Measurements from ENCODE around the gene PRPSAP1.
A peak's percentile ranks its signal among the peaks of the same experiment; 100 is the strongest.
"Not testable (repeated sequence)": the region's sequence is repeated elsewhere in the genome, so short reads cannot be mapped to it uniquely, and the experiment has no call there.

PRPSAP1 gene

DNA sequence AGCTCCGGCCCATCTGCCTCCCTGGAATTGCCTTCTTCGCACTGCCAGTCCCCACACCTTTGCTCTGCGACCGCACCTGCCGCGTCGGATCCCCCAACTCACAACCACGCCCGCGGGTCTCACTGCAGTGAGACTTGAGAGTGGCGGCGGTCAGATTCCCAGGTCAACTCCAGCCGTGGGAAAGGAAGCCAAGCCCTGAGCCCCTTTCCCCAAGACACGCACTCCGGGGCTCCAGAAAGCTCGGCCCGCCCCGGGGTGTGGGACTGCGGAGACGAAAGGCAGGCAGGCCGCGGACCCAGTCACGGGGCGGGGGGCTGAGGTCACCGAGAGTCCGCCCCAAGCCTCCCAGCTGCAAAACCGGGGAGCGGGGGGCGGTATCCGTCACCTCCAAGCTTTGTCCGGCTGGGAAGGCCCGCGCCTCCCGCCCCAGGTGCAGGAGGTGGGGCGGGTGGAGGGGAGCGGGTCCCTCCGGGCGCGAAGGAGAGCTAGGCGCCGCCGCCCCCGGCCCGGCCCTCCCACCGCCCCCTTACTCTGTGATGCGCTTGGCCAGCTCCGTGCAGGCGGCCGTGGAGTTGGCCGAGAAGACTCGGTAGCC lies 615 bp downstream of the PRPSAP1 start:
- Histone ChIP-seq H3K36me3 (ENCODE audit: insufficient read depth, low read length) (no peaks in the 10 kb centered on the region), H3K9ac (ENCODE audit: low read depth, low read length) (peak overlapping the region; percentile 98), H3K4me2 (ENCODE audit: low read length) (peak overlapping the region; percentile 99), H3K27me3 (ENCODE audit: control insufficient read depth, insufficient read depth, low read length) (no peaks in the 10 kb centered on the region), H3K9me3 (replicated peaks; ENCODE audit: low read length) (no peaks in the 10 kb centered on the region), H3K4me3 (ENCODE audit: low read length) (peak overlapping the region; percentile 87), H3K4me1 (ENCODE audit: control insufficient read depth, insufficient read depth, low read length) (peaks cover 14% of the 10 kb centered on the region)

- no peaks in the 10 kb centered on the region for H3K9me3 ChIP-seq (replicated peaks; ENCODE audit: low read length)
- no peaks in the 10 kb centered on the region for H3K27me3 ChIP-seq (ENCODE audit: control insufficient read depth, insufficient read depth, low read length)
- H3K9ac ChIP-seq (ENCODE audit: low read depth, low read length) = peak overlapping the region; percentile 59
- H3K4me1 ChIP-seq (ENCODE audit: control insufficient read depth, insufficient read depth, low read length) = peaks cover 14% of the 10 kb centered on the region
- no peak overlapping the region for H3K4me3 ChIP-seq (ENCODE audit: low read length)
- peaks cover 9% of the 10 kb centered on the region for H3K36me3 ChIP-seq (ENCODE audit: insufficient read depth, low read length)
- peak overlapping the region; percentile 69 for H3K4me2 ChIP-seq (ENCODE audit: low read length)
Observed at GRCh38 chr17:76351526-76352071, 2.1 kb downstream of the PRPSAP1 start.

- Histone ChIP-seq H3K9me3 (replicated peaks; ENCODE audit: low read length) (no peaks in the 10 kb centered on the region), H3K27me3 (ENCODE audit: control insufficient read depth, insufficient read depth, low read length) (no peaks in the 10 kb centered on the region), H3K9ac (ENCODE audit: low read depth, low read length) (no peak overlapping the region), H3K4me1 (ENCODE audit: control insufficient read depth, insufficient read depth, low read length) (peaks cover 14% of the 10 kb centered on the region), H3K4me3 (ENCODE audit: low read length) (no peak overlapping the region), H3K4me2 (ENCODE audit: low read length) (no peak overlapping the region), H3K36me3 (ENCODE audit: insufficient read depth, low read length) (peaks cover 15% of the 10 kb centered on the region)
Observed at GRCh38 chr17:76350463-76350862, 3.3 kb downstream of the PRPSAP1 start.

DNA sequence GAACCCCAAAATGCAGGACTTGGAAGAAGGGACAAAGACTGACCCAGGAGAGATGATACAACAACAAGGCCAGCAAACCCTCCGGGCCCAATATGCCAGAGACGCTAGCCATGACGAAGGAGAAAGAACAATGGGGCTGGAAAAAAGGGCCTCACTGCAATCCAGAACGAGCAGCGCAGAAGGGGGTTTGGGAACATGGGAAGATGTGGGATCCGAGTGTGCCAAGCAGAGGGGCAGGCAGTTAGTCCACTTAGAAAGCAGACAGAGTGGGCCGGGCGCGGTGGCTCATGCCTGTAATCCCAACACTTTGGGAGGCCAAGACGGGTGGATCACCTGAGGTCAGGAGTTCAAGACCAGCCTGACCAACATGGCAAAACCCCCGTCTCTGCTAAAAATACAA lies 6.8 kb downstream of the PRPSAP1 start:
- not testable (repeated sequence) for H3K27me3 ChIP-seq (ENCODE audit: control insufficient read depth, insufficient read depth, low read length); H3K4me3 ChIP-seq (ENCODE audit: low read length); H3K9ac ChIP-seq (ENCODE audit: low read depth, low read length); H3K4me2 ChIP-seq (ENCODE audit: low read length); H3K4me1 ChIP-seq (ENCODE audit: control insufficient read depth, insufficient read depth, low read length); H3K9me3 ChIP-seq (replicated peaks; ENCODE audit: low read length)
- H3K36me3 ChIP-seq (ENCODE audit: insufficient read depth, low read length) = peaks cover 29% of the 10 kb centered on the region

DNA sequence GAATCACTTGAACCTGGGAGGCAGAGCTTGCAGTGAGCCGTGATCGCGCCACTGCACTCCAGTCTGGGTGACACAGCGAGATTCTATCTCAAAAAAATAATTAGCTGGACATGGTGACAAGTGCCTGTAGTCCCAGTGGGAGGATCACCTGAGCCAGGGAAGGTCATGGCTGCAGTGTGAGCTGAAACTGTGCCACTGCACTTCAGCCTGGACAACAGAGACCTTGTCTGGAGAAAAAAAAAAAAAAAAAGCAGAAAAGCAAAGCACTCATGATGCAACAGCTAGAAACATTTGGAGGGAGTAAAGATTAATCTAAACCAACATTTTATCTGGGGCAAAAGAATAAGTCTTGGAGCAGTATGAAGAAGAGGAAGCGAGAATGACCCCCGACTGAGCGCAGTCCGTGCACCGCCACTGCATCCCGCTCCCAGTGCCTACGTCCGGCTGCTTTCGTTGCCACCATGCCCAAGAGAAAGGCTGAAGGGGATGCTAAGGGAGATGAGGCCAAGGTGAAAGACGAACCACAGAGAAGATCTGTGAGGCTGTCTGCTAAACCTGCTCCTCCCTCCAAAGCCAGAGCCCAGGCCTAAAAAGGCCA lies 8.2 kb downstream of the PRPSAP1 start:
- Histone ChIP-seq H3K27me3 (ENCODE audit: control insufficient read depth, insufficient read depth, low read length) (no peaks in the 10 kb centered on the region), H3K4me1 (ENCODE audit: control insufficient read depth, insufficient read depth, low read length) (no peaks in the 10 kb centered on the region), H3K36me3 (ENCODE audit: insufficient read depth, low read length) (peaks cover 35% of the 10 kb centered on the region), H3K4me3 (ENCODE audit: low read length) (no peak overlapping the region), H3K9me3 (replicated peaks; ENCODE audit: low read length) (no peaks in the 10 kb centered on the region), H3K9ac (ENCODE audit: low read depth, low read length) (no peak overlapping the region), H3K4me2 (ENCODE audit: low read length) (no peak overlapping the region)

DNA sequence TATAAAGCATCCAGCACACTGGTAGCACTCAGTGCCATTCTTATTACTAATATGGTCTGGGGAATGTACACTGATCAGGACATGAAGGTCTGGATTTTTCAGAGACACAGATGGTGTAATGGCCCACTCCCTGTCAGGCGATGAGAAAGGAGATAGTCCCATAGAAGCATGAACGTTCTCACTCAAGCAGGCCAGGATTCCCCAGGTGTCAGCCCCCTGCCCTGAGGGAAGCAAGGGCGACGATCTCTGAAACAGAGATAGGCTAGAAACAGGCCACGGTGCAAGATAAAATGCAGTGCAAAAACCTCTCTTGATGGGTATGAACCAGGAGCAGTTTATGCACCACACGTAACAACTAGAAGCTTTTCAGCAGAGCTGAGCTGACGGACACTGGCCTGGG lies 10.6 kb downstream of the PRPSAP1 start:
- Histone ChIP-seq H3K9me3 (replicated peaks; ENCODE audit: low read length) (no peaks in the 10 kb centered on the region), H3K36me3 (ENCODE audit: insufficient read depth, low read length) (peaks cover 35% of the 10 kb centered on the region), H3K9ac (ENCODE audit: low read depth, low read length) (no peak overlapping the region), H3K4me3 (ENCODE audit: low read length) (no peak overlapping the region), H3K27me3 (ENCODE audit: control insufficient read depth, insufficient read depth, low read length) (no peaks in the 10 kb centered on the region), H3K4me2 (ENCODE audit: low read length) (no peak overlapping the region), H3K4me1 (ENCODE audit: control insufficient read depth, insufficient read depth, low read length) (peaks cover 2% of the 10 kb centered on the region)

DNA sequence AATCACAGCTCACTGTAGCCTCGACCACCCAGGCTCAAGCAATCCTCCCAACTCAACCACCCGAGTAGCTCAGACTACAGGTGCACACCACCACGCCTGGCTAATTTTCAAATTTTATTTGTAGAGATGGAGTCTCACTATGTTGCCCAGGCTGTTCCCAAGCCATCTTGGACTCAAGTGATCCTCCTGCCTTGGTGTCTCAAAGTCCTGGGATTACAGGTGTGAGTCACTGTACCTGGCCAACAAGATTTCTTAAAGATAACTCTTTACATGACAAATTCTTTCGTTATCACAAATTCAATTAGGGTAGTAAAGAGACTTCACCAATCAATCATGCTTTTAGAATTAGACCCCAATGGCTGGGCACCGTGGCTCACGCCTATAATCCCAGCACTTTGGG lies 12.4 kb downstream of the PRPSAP1 start:
- no peaks in the 10 kb centered on the region for H3K9me3 ChIP-seq (replicated peaks; ENCODE audit: low read length)
- H3K4me3 ChIP-seq (ENCODE audit: low read length) = no peak overlapping the region
- H3K36me3 ChIP-seq (ENCODE audit: insufficient read depth, low read length) = peaks cover 23% of the 10 kb centered on the region
- H3K4me1 ChIP-seq (ENCODE audit: control insufficient read depth, insufficient read depth, low read length) = peaks cover 17% of the 10 kb centered on the region
- no peak overlapping the region for H3K9ac ChIP-seq (ENCODE audit: low read depth, low read length)
- H3K27me3 ChIP-seq (ENCODE audit: control insufficient read depth, insufficient read depth, low read length) = no peaks in the 10 kb centered on the region
- no peak overlapping the region for H3K4me2 ChIP-seq (ENCODE audit: low read length)

GRCh38 chr17:76337413-76337777 lies 16.3 kb downstream of the PRPSAP1 start:
- peak overlapping the region; percentile 9 for H3K4me2 ChIP-seq (ENCODE audit: low read length)
- H3K9me3 ChIP-seq (replicated peaks; ENCODE audit: low read length) = no peaks in the 10 kb centered on the region
- no peak overlapping the region for H3K9ac ChIP-seq (ENCODE audit: low read depth, low read length)
- peaks cover 17% of the 10 kb centered on the region for H3K4me1 ChIP-seq (ENCODE audit: control insufficient read depth, insufficient read depth, low read length)
- H3K4me3 ChIP-seq (ENCODE audit: low read length) = no peak overlapping the region
- no peaks in the 10 kb centered on the region for H3K27me3 ChIP-seq (ENCODE audit: control insufficient read depth, insufficient read depth, low read length)
- H3K36me3 ChIP-seq (ENCODE audit: insufficient read depth, low read length) = peaks cover 10% of the 10 kb centered on the region

GRCh38 chr17:76336756-76337412 lies 16.8 kb downstream of the PRPSAP1 start:
- Histone ChIP-seq H3K27me3 (ENCODE audit: control insufficient read depth, insufficient read depth, low read length) (no peaks in the 10 kb centered on the region), H3K4me3 (ENCODE audit: low read length) (no peak overlapping the region), H3K9me3 (replicated peaks; ENCODE audit: low read length) (no peaks in the 10 kb centered on the region), H3K9ac (ENCODE audit: low read depth, low read length) (no peak overlapping the region), H3K36me3 (ENCODE audit: insufficient read depth, low read length) (peaks cover 6% of the 10 kb centered on the region), H3K4me1 (ENCODE audit: control insufficient read depth, insufficient read depth, low read length) (peaks cover 17% of the 10 kb centered on the region), H3K4me2 (ENCODE audit: low read length) (peak overlapping the region; percentile 9)

DNA sequence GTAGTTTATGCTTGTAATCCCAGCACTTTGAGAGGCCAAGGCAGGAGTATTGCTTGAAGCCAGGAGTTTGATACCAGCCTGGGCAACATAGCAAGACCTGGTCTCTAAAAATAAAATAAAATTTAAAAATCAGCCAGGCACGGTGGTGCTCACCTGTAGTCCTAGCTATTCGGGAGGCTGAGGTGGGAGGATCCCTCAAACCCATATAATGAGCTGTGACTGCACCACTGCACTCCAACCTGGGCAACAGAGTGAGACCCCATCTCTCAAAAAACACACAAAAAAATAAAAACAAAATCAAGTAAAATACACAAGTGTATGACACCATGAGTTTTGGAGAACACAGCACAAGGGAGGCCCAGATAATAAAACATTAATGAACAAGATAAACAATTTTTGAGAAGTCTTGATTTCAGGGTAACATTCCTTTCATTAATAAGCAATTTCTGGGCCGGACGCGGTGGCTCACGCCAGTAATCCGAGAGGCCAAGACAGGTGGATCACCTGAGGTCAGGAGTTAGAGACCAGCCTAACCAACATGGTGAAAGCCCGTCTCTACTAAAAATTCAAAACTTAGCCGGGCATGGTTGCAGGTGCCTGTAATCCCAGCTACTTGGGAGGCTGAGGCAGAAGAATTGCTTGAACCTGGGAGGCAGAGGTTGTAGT lies 17.9 kb downstream of the PRPSAP1 start:
- Histone ChIP-seq H3K9me3 (replicated peaks; ENCODE audit: low read length) (no peaks in the 10 kb centered on the region), H3K9ac (ENCODE audit: low read depth, low read length) (no peak overlapping the region), H3K36me3 (ENCODE audit: insufficient read depth, low read length) (peaks cover 4% of the 10 kb centered on the region), H3K4me2 (ENCODE audit: low read length) (no peak overlapping the region), H3K4me3 (ENCODE audit: low read length) (no peak overlapping the region), H3K4me1 (ENCODE audit: control insufficient read depth, insufficient read depth, low read length) (peaks cover 17% of the 10 kb centered on the region), H3K27me3 (ENCODE audit: control insufficient read depth, insufficient read depth, low read length) (no peaks in the 10 kb centered on the region)

DNA sequence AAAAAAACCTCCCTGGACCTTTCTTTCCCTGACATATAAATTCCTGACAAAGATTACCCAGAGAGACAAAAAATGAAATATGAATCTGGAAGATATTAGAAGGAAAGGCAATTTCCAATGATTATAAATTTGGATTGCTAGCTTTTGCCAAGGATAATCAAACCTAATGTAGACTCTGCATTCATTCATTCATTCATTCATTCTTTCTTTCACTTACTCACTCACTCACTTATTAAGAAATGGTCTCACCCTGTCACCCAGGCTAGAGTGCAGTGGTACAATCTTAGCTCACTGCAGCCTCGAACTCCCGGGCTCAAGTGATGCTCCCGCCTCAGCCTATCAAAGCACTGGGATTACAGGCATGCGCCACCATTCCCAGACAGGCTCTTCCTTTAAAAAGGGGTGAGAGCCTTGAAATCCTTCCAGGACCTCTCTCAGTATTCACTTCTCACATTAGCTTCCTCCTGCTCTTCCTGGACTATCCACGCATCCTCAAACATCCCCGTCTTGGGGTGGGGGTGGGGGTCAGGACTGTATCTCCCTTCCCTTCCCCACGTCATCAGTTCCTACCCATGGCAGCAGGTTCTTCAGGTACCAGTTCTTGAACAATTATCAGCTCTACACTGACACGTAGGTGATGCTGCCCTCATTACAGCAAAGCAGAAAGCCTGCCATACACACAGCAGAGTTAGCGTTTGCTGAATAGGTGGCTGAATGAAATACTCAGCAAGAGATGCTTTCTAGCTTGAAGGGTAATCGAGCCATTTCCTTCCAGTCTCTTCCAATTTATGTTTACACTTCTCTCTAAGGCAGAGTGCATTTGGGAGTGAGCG lies 19.8 kb downstream of the PRPSAP1 start:
- H3K36me3 ChIP-seq (ENCODE audit: insufficient read depth, low read length) = peaks cover 16% of the 10 kb centered on the region
- no peak overlapping the region for H3K9ac ChIP-seq (ENCODE audit: low read depth, low read length)
- H3K4me3 ChIP-seq (ENCODE audit: low read length) = no peak overlapping the region
- no peak overlapping the region for H3K4me2 ChIP-seq (ENCODE audit: low read length)
- H3K4me1 ChIP-seq (ENCODE audit: control insufficient read depth, insufficient read depth, low read length) = peaks cover 17% of the 10 kb centered on the region
- no peaks in the 10 kb centered on the region for H3K9me3 ChIP-seq (replicated peaks; ENCODE audit: low read length)
- no peaks in the 10 kb centered on the region for H3K27me3 ChIP-seq (ENCODE audit: control insufficient read depth, insufficient read depth, low read length)

Measured in skeletal muscle satellite cell (primary cell).